NB4 (cell line): ENCODE results near the gene SEPTIN5.
"Not testable (repeated sequence)": the region's sequence is repeated elsewhere in the genome, so short reads cannot be mapped to it uniquely, and the experiment has no call there.

Experiments
- DNase-seq: peaks from one replicate; pipeline ENCODE4 v3.0.0; 2010; ENCODE audit warnings: low read depth
- H3K4me3 ChIP-seq: one replicate; pipeline ENCODE4 v1.5.1; 2011; ENCODE audit warnings: mild to moderate bottlenecking, low read depth, low read length, moderate library complexity
- CTCF ChIP-seq: IDR thresholded peaks from one replicate; pipeline ENCODE4 v1.5.1; 2012; ENCODE audit warnings: low read depth, low read length
- MAX ChIP-seq: IDR thresholded peaks from 2 replicates; pipeline ENCODE4 v1.6.1; 2011; ENCODE audit warnings: low read depth, low read length
- MYC ChIP-seq: IDR thresholded peaks from 2 replicates; pipeline ENCODE4 v1.6.1; 2011; ENCODE audit warnings: low read depth, low read length
- POLR2A ChIP-seq: IDR thresholded peaks from 2 replicates; pipeline ENCODE4 v1.6.1; 2011; ENCODE audit warnings: mild to moderate bottlenecking; ENCODE audit not compliant: insufficient read length; ENCODE audit errors: extremely low read depth

SEPTIN5 gene

GRCh38 chr22:19693981-19694670 lies 20.2 kb upstream of the SEPTIN5 start:
- TF ChIP-seq CTCF (no peak), MYC (no peak), MAX (no peak), POLR2A (no peak)
- no peak for DNase-seq
- H3K4me3 ChIP-seq: no peak overlapping the region

- TF ChIP-seq MAX (no peak), MYC (no peak), POLR2A (no peak), CTCF (no peak)
- H3K4me3 ChIP-seq: no peak overlapping the region
- no peak for DNase-seq
These were observed 19.6 kb upstream of the SEPTIN5 start for GRCh38 chr22:19694696-19695095.

GRCh38 chr22:19696504-19697276 lies 17.6 kb upstream of the SEPTIN5 start:
- TF ChIP-seq POLR2A: no peak
- TF ChIP-seq CTCF: no peak
- no peak for TF ChIP-seq MAX
- TF ChIP-seq MYC: no peak
- no peak for DNase-seq
- no peak overlapping the region for H3K4me3 ChIP-seq

- H3K4me3 ChIP-seq, DNase-seq: not testable (repeated sequence)
These were observed 16.4 kb upstream of the SEPTIN5 start for GRCh38 chr22:19697871-19698270.

GRCh38 chr22:19700790-19701419 lies 13.4 kb upstream of the SEPTIN5 start:
- TF ChIP-seq MYC: no peak
- no peak for TF ChIP-seq CTCF
- TF ChIP-seq POLR2A: no peak
- TF ChIP-seq MAX: no peak

GRCh38 chr22:19701420-19702145 lies 12.7 kb upstream of the SEPTIN5 start:
- no peak overlapping the region for H3K4me3 ChIP-seq
- TF ChIP-seq MAX (no peak), MYC (no peak), POLR2A (no peak), CTCF (no peak)
- DNase-seq: no peak

More at GRCh38 chr22:19700790-19701419, 13.4 kb upstream of the SEPTIN5 start:
- no peak overlapping the region for H3K4me3 ChIP-seq
- no peak for DNase-seq
